ENCODE results near the gene OR10H3.

GRCh38 chr19:15702534-15702930 is 35.3 kb upstream of the OR10H3 start:
- TF ChIP-seq ZNF879 (CRISPR knock-in tag; IDR thresholded peaks at IDR 0.05) (no peak), ZSCAN31 (CRISPR knock-in tag; IDR thresholded peaks at IDR 0.05; ENCODE audit: low read depth) (no peak), CHD2 (IDR thresholded peaks at IDR 0.05; ENCODE audit: low read depth, low read length) (no peak), POLR2A (IDR thresholded peaks at IDR 0.05; ENCODE audit: insufficient read depth in 1 of 2, low read depth in 2 of 2, low read length in 2 of 2) (no peak)
- TF ChIP-seq, protein P1, sequence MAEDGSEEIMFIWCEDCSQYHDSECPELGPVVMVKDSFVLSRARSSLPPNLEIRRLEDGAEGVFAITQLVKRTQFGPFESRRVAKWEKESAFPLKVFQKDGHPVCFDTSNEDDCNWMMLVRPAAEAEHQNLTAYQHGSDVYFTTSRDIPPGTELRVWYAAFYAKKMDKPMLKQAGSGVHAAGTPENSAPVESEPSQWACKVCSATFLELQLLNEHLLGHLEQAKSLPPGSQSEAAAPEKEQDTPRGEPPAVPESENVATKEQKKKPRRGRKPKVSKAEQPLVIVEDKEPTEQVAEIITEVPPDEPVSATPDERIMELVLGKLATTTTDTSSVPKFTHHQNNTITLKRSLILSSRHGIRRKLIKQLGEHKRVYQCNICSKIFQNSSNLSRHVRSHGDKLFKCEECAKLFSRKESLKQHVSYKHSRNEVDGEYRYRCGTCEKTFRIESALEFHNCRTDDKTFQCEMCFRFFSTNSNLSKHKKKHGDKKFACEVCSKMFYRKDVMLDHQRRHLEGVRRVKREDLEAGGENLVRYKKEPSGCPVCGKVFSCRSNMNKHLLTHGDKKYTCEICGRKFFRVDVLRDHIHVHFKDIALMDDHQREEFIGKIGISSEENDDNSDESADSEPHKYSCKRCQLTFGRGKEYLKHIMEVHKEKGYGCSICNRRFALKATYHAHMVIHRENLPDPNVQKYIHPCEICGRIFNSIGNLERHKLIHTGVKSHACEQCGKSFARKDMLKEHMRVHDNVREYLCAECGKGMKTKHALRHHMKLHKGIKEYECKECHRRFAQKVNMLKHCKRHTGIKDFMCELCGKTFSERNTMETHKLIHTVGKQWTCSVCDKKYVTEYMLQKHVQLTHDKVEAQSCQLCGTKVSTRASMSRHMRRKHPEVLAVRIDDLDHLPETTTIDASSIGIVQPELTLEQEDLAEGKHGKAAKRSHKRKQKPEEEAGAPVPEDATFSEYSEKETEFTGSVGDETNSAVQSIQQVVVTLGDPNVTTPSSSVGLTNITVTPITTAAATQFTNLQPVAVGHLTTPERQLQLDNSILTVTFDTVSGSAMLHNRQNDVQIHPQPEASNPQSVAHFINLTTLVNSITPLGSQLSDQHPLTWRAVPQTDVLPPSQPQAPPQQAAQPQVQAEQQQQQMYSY (CRISPR knock-in tag; IDR thresholded peaks at IDR 0.05), result no peak
